CD4-positive, CD25-positive, alpha-beta regulatory T cell (primary cell): Measurements from ENCODE around the gene TBX15. TPM values are rescaled to one million over a fixed set of nuclear protein-coding genes. Genes with fewer than 3 reads are reported as not detected.

ENCODE experiments used
- ATAC-seq, 2 donors: fragments of 150-1000 bp; cut with Tn5 transposase; one replicate each; pipeline ENCODE4 v1.10.0; 2021; ENCODE audit warnings: low read depth in 2 of 2, moderate number of reproducible peaks in 2 of 2, moderate library complexity in 1 of 2
- DNase-seq, 3 donors: peaks; one replicate each; pipeline versions ENCODE4 v3.0.0 to v3.0.0-alpha.2; 2012 to 2022; ENCODE audit warnings: mixed read lengths in 1 of 3
- H3K27ac ChIP-seq: one replicate; pipeline ENCODE4 v1.7.0; 2013; ENCODE audit warnings: mild to moderate bottlenecking, low read length; ENCODE audit not compliant: insufficient read depth, poor library complexity, severe bottlenecking
- H3K27me3 ChIP-seq: one replicate; pipeline ENCODE4 v1.7.0; 2013; ENCODE audit warnings: low read length; ENCODE audit not compliant: control insufficient read depth, insufficient read depth
- H3K36me3 ChIP-seq: one replicate; pipeline ENCODE4 v1.7.0; 2013; ENCODE audit warnings: mild to moderate bottlenecking, low read length, moderate library complexity; ENCODE audit not compliant: control insufficient read depth, insufficient read depth
- H3K4me1 ChIP-seq: 2 replicates; pipeline ENCODE4 v1.7.0; 2013; ENCODE audit warnings: mild to moderate bottlenecking, low read length; ENCODE audit not compliant: insufficient read depth, control insufficient read depth, poor library complexity, severe bottlenecking
- H3K4me3 ChIP-seq: one replicate; pipeline ENCODE4 v1.7.0; 2013; ENCODE audit warnings: low read depth, mild to moderate bottlenecking, low read length, moderate library complexity
- H3K9me3 ChIP-seq, 2 experiments: 1 replicate in 1 of 2; 2 replicates in 1 of 2; pipeline ENCODE4 v1.7.0; 2013; ENCODE audit warnings: low read length in 2 of 2, mild to moderate bottlenecking in 1 of 2, moderate library complexity in 1 of 2; ENCODE audit not compliant: control insufficient read depth in 2 of 2
- H3K27ac Mint-ChIP-seq, 3 donors: one replicate each; pipeline ENCODE4 v1.8.0; 2020 to 2022; ENCODE audit warnings: mild to moderate bottlenecking in 3 of 3, mixed read lengths in 3 of 3, moderate library complexity in 2 of 3
- H3K27me3 Mint-ChIP-seq: one replicate; pipeline ENCODE4 v1.8.0; 2022; ENCODE audit warnings: mild to moderate bottlenecking, mixed read lengths
- H3K36me3 Mint-ChIP-seq: one replicate; pipeline ENCODE4 v1.8.0; 2020; ENCODE audit warnings: mixed read lengths
- H3K4me1 Mint-ChIP-seq, 4 donors: one replicate each; pipeline ENCODE4 v1.8.0; 2020 to 2022; ENCODE audit warnings: mixed read lengths in 4 of 4, mild to moderate bottlenecking in 1 of 4
- H3K4me3 Mint-ChIP-seq, 4 donors: one replicate each; pipeline ENCODE4 v1.8.0; 2020 to 2022; ENCODE audit warnings: mild to moderate bottlenecking in 4 of 4, mixed read lengths in 4 of 4, moderate library complexity in 3 of 4
- H3K9me3 Mint-ChIP-seq, 7 donors: one replicate each; pipeline ENCODE4 v1.8.0; 2020 to 2022; ENCODE audit warnings: mixed read lengths in 7 of 7, mild to moderate bottlenecking in 3 of 7, moderate library complexity in 2 of 7
- polyA plus RNA-seq, 4 donors: library from polyadenylated mRNA; unstranded; fragments of 300-500 nt; fragmentation: Illumina TruSeq; gene quantifications; one replicate each; pipeline ENCODE4 v1.2.3, GENCODE V29; 2021
- total RNA-seq: library from RNA; stranded (reverse); gene quantifications from one replicate; pipeline ENCODE4 v1.2.3, GENCODE V29; 2022

The TBX15 gene
- total and polyA plus RNA-seq, 5 donors from 2014 or later, result not detected

- no peaks in the 10 kb centered on the region for H3K36me3 Mint-ChIP-seq
- Histone ChIP-seq H3K9me3 (no peaks in the 10 kb centered on the region), H3K27me3 (no peaks in the 10 kb centered on the region), H3K36me3 (no peaks in the 10 kb centered on the region), H3K27ac (no peak overlapping the region), H3K4me3 (no peak overlapping the region), H3K4me1 (no peaks in the 10 kb centered on the region)
- no peaks in the 10 kb centered on the region for H3K4me1 Mint-ChIP-seq
- no peaks in the 10 kb centered on the region for H3K27me3 Mint-ChIP-seq
- no peak overlapping the region for H3K27ac Mint-ChIP-seq
- DNase-seq, result no peak
- ATAC-seq, result no peak
- peaks cover 0 to 4% (median 0%) of the 10 kb centered on the region in 7 donors for H3K9me3 Mint-ChIP-seq
- H3K4me3 Mint-ChIP-seq, result no peak overlapping the region
Measured at GRCh38 chr1:118937413-118938072, 50.6 kb downstream of the TBX15 start.

- Histone ChIP-seq H3K9me3 (no peaks in the 10 kb centered on the region), H3K36me3 (no peaks in the 10 kb centered on the region), H3K27ac (no peak overlapping the region), H3K4me1 (no peaks in the 10 kb centered on the region), H3K27me3 (no peaks in the 10 kb centered on the region), H3K4me3 (no peak overlapping the region)
- Mint-ChIP-seq H3K36me3 (no peaks in the 10 kb centered on the region), H3K4me1 (no peaks in the 10 kb centered on the region), H3K4me3 (no peak overlapping the region), H3K27me3 (no peaks in the 10 kb centered on the region), H3K27ac (peak overlapping the region in 1 of 3 donors; percentile 16), H3K9me3 (peaks cover 0 to 2% (median 0%) of the 10 kb centered on the region in 7 donors)
- DNase-seq (no peak), ATAC-seq (no peak)
Measured at GRCh38 chr1:118934706-118935105, 53.4 kb downstream of the TBX15 start.

- Mint-ChIP-seq H3K27ac (no peak overlapping the region), H3K36me3 (no peaks in the 10 kb centered on the region)
Measured at GRCh38 chr1:118933051-118933781, 54.9 kb downstream of the TBX15 start.

GRCh38 chr1:118931876-118932275 lies 56.3 kb downstream of the TBX15 start:
- no peaks in the 10 kb centered on the region for H3K36me3 ChIP-seq
- H3K27ac ChIP-seq, result no peak overlapping the region
- DNase-seq (no peak), ATAC-seq (no peak)
- Mint-ChIP-seq H3K9me3 (peaks cover 0 to 7% (median 3%) of the 10 kb centered on the region in 7 donors), H3K4me3 (no peak overlapping the region), H3K27me3 (no peaks in the 10 kb centered on the region), H3K27ac (peak overlapping the region in 1 of 3 donors; percentile 60), H3K4me1 (no peaks in the 10 kb centered on the region), H3K36me3 (no peaks in the 10 kb centered on the region)
- H3K27me3 ChIP-seq, result no peaks in the 10 kb centered on the region
- H3K9me3 ChIP-seq, result no peaks in the 10 kb centered on the region
- no peaks in the 10 kb centered on the region for H3K4me1 ChIP-seq
- H3K4me3 ChIP-seq, result no peak overlapping the region

More at GRCh38 chr1:118933051-118933781, 54.9 kb downstream of the TBX15 start:
- Mint-ChIP-seq H3K9me3 (peaks cover 0 to 7% (median 3%) of the 10 kb centered on the region in 7 donors), H3K27me3 (no peaks in the 10 kb centered on the region), H3K4me1 (no peaks in the 10 kb centered on the region), H3K4me3 (no peak overlapping the region)
- Histone ChIP-seq H3K9me3 (no peaks in the 10 kb centered on the region), H3K4me3 (no peak overlapping the region), H3K36me3 (no peaks in the 10 kb centered on the region), H3K27ac (no peak overlapping the region), H3K4me1 (no peaks in the 10 kb centered on the region), H3K27me3 (no peaks in the 10 kb centered on the region)
- DNase-seq (no peak), ATAC-seq (no peak)

GRCh38 chr1:118928739-118929554 lies 59.2 kb downstream of the TBX15 start:
- Mint-ChIP-seq H3K9me3 (peaks cover 0 to 7% (median 4%) of the 10 kb centered on the region in 7 donors), H3K4me3 (no peak overlapping the region), H3K4me1 (no peaks in the 10 kb centered on the region), H3K27ac (no peak overlapping the region), H3K27me3 (no peaks in the 10 kb centered on the region), H3K36me3 (no peaks in the 10 kb centered on the region)
- ATAC-seq, result no peak
- Histone ChIP-seq H3K9me3 (no peaks in the 10 kb centered on the region), H3K36me3 (no peaks in the 10 kb centered on the region), H3K27ac (no peak overlapping the region), H3K27me3 (no peaks in the 10 kb centered on the region), H3K4me1 (no peaks in the 10 kb centered on the region), H3K4me3 (no peak overlapping the region)
- DNase-seq, result peak in 1 of 3 donors; percentile 6

- Mint-ChIP-seq H3K36me3 (no peaks in the 10 kb centered on the region), H3K4me1 (no peaks in the 10 kb centered on the region), H3K27ac (no peak overlapping the region), H3K27me3 (no peaks in the 10 kb centered on the region), H3K4me3 (no peak overlapping the region), H3K9me3 (peaks cover 0 to 7% (median 4%) of the 10 kb centered on the region in 7 donors)
- Histone ChIP-seq H3K9me3 (no peaks in the 10 kb centered on the region), H3K4me3 (no peak overlapping the region), H3K36me3 (no peaks in the 10 kb centered on the region), H3K27me3 (no peaks in the 10 kb centered on the region), H3K4me1 (no peaks in the 10 kb centered on the region), H3K27ac (no peak overlapping the region)
- ATAC-seq, result no peak
- DNase-seq, result no peak
Measured at GRCh38 chr1:118927427-118928187, 60.5 kb downstream of the TBX15 start.

GRCh38 chr1:118926261-118926660 lies 61.9 kb downstream of the TBX15 start:
- Histone ChIP-seq H3K36me3 (no peaks in the 10 kb centered on the region), H3K27me3 (no peaks in the 10 kb centered on the region), H3K4me1 (no peaks in the 10 kb centered on the region), H3K4me3 (no peak overlapping the region), H3K9me3 (no peaks in the 10 kb centered on the region), H3K27ac (no peak overlapping the region)
- Mint-ChIP-seq H3K9me3 (peaks cover 0 to 7% (median 3%) of the 10 kb centered on the region in 7 donors), H3K27me3 (no peaks in the 10 kb centered on the region), H3K36me3 (no peaks in the 10 kb centered on the region), H3K4me3 (peak overlapping the region in 1 of 4 donors; percentile 38), H3K4me1 (no peaks in the 10 kb centered on the region), H3K27ac (no peak overlapping the region)
- ATAC-seq (no peak), DNase-seq (no peak)
